Measurements from ENCODE around the gene ZNF804A. TPM values are rescaled to one million over a fixed set of nuclear protein-coding genes. Genes with fewer than 3 reads are reported as not detected.

ZNF804A gene
- total RNA-seq, 1 experiment from 2014 or later = 4.3 TPM

- DNase-seq (ENCODE audit: extremely low read depth, low read depth) = no peak
These were observed 4.4 kb downstream of the ZNF804A start for GRCh38 chr2:184602734-184603133.

- no peak for DNase-seq (ENCODE audit: extremely low read depth, low read depth)
These were observed 12.6 kb downstream of the ZNF804A start for GRCh38 chr2:184610891-184611290.

- DNase-seq (ENCODE audit: extremely low read depth, low read depth) = no peak
These were observed 13.2 kb downstream of the ZNF804A start for GRCh38 chr2:184611361-184612085.

DNA sequence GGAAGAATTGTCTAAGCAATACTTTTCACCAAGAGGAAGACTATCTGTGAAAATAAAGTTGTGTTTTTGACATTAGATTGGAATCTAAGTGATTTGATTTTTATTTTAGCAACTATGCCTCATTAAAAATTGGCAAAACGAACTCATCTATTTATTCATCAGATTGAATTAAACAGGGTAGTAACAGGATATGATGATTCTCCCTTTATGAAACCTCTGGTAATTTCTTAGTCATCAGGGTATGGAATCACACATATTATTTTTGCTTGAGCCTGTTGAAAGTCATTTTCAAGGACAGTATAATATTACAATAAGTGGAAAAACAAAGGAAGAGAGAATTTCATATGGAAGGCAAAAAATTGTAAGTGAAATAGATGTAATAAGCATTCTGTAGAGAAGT is 22.0 kb downstream of the ZNF804A start:
- DNase-seq (ENCODE audit: extremely low read depth, low read depth) = no peak

GRCh38 chr2:184624311-184624710 is 26.0 kb downstream of the ZNF804A start:
- no peak for DNase-seq (ENCODE audit: extremely low read depth, low read depth)

GRCh38 chr2:184628051-184628450 is 29.7 kb downstream of the ZNF804A start:
- DNase-seq (ENCODE audit: extremely low read depth, low read depth) = no peak

GRCh38 chr2:184633726-184634125 is 35.4 kb downstream of the ZNF804A start:
- no peak for DNase-seq (ENCODE audit: extremely low read depth, low read depth)

DNA sequence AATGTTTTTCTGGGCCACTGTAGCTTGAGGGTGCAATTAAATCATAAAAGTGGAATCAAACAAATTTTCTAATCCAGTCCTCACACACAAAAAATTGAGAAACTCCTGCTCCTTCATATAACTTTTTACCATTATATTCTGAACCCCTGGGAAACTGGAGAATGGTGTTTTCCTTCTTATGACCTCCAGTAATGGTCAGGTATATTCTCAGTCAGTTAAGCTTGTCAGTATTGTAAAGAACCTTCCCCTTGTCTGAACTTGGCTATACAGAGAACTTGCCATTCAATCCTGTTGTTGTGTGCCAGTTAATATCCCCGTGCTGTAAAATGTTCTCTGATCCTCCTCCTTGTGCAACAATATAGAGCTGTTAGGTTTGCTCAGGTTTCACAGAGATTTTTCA is 39.5 kb downstream of the ZNF804A start:
- DNase-seq (ENCODE audit: extremely low read depth, low read depth) = no peak

- DNase-seq (ENCODE audit: extremely low read depth, low read depth) = no peak
These were observed 46.4 kb downstream of the ZNF804A start for GRCh38 chr2:184644685-184645084.

GRCh38 chr2:184646177-184646576 is 47.8 kb downstream of the ZNF804A start:
- DNase-seq (ENCODE audit: extremely low read depth, low read depth) = no peak

DNA sequence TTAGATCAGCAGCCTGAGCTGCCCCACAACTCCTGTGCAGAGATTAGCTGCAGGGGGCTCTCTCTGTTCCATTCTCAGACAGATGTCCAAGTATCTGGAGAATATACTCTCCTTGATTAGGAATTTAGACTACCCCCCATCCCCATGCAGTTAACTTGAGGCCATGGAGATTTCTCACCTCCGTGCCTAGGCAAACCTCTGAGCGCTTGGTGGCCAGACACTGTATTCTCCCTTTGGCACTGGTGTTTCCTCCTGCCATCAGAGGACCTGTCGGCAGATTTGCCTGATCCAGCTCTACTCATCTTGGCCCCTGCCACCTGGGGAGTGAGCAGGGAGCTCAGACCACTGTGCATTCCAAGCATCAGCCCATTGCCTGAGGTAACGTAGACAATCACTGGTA is 48.3 kb downstream of the ZNF804A start:
- DNase-seq (ENCODE audit: extremely low read depth, low read depth) = no peak

GRCh38 chr2:184654945-184655344 is 56.6 kb downstream of the ZNF804A start:
- DNase-seq (ENCODE audit: extremely low read depth, low read depth) = no peak

- DNase-seq (ENCODE audit: extremely low read depth, low read depth) = no peak
These were observed 78.8 kb downstream of the ZNF804A start for GRCh38 chr2:184677171-184677570.

DNA sequence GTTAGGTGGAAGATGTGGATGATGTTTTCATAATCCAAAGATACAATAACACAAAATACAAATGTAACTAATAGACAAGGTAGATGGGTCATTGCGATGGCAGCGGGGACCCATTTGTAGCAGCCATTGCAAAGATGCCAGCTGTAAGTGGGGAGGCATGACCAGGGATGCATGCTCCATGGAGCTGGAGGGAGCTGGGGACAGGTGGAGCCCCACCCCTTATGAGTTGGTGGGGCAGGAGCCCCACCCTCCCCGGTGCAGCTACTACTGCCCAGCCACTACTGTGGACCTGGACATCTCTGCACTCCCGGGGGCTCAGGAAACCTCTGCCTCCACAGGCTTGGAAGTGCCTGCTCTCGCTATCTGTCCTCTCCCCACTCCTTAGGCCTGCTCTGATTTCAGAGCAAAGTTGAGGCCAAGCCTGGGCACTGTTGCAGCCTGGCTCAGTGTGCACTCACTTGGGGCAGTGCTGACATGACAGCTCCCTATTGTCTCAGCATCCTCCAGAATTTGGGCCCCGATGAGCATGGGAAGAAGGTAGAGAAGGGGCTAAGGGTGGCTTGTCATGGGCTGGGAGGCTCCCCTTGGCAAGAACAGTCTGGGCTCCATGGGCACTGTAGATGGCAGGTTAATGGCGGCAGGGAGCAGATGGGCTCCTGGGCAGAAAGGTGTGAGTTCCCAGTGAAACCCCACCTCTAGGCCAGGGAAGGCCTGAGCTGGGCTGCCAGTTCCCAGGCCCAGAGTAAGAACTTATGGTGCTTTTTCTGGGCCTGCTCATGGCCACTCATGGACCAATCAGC is 81.1 kb downstream of the ZNF804A start:
- no peak for DNase-seq (ENCODE audit: extremely low read depth, low read depth)

- no peak for DNase-seq (ENCODE audit: extremely low read depth, low read depth)
These were observed 82.5 kb downstream of the ZNF804A start for GRCh38 chr2:184680825-184681224.

DNA sequence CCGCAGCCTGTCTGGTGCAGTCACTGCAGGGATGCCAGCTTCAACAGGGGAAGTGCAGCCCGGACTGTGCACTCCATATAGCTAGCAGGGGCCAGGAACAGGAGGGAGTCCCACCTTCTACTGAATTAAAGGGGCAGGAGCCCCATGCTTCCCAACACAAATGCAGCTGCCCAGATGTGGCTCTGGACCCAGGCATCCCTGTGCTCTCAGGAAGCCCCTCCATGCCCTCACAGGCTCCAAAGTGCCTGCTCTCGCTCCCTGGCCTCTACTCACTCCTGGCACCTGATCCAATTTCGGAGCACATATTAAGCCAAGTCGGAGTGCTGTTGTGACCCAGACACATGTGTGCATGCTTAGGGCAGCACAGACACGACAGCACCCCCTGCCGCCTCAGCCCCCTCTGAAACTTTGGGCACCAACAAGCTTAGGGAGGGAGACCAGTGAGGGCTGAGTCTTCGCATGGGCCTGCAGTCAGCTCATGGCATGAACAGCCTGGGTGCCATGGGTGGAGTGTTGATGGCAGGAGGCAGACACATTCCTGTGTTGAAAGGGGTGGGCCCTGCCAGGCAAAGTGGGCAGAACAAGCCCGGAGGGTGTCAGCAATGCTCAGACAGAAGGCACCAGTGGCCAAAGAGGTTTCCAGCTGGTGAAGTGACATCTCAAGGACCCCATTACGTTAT is 83.5 kb downstream of the ZNF804A start:
- DNase-seq (ENCODE audit: extremely low read depth, low read depth) = no peak

DNA sequence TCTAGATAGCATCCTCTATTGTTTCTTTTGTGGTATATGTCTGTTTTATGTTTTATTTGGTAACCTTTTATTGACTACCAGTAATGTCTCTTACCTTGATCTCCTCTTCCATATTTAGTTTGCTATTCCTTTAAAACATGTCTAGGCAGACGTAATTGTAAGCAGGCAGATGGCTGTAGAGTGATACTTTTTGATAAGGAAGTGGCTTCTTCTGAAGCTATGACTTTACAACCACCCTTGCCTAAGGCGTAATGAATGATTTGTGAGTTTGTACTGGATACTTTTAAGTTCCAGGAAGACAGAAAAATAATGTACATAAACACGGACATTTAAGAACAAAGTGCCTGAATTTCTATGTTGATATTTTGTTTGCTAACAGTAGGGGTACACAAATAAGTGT is 85.6 kb downstream of the ZNF804A start:
- DNase-seq (ENCODE audit: extremely low read depth, low read depth) = no peak

- DNase-seq (ENCODE audit: extremely low read depth, low read depth) = no peak
These were observed 87.9 kb downstream of the ZNF804A start for GRCh38 chr2:184685999-184686841.

DNA sequence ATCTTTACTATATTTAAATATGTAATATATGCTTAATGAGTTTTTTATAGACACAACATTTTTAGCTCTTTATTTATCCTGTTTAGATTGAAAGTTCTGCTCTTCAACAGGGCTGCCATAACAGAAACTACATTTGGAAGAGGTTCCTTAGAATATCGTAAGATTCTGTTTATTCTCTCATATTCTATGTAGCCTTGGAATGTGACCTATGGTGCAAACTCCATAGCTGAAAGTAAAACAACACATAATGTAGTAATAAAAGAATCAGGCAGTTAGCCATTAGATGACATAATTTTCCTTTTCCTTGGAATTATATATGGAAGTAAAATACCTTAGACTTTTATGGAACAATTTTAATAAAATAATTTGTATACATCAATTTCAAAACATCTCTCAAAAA is 91.3 kb downstream of the ZNF804A start:
- DNase-seq (ENCODE audit: extremely low read depth, low read depth) = no peak

DNA sequence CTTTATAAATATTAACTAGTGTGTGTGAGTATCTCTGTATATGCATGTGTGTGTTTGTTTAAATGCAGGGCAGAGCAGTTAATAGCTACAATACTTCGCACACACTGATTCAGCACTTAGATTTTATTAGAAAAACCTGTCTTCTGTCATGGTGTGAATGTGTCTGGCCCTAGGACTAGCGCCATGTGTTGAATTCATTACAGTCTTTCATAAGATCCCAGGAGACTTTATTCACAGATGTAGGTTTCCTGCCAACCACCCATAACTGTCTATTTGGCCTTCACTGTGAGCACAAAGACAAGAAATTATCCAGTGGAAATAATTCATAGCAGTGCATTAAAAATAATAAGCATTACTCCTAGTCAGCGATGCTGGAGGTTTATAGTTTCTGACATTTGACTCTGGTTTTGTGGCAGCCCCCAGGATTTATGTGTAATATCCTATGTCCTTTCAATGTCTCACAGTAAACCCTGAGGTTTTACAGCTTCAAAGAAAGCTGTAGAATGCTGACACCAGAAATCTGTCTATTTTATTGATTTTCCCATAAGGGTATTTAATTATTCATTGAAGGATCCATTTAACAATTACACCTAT is 93.9 kb downstream of the ZNF804A start:
- no peak for DNase-seq (ENCODE audit: extremely low read depth, low read depth)

Measured in NCI-H460 (cell line).